ENCODE measurements around the gene FGF2.
"Not testable (repeated sequence)": the region's sequence is repeated elsewhere in the genome, so short reads cannot be mapped to it uniquely, and the experiment has no call there.

Gene FGF2

DNA sequence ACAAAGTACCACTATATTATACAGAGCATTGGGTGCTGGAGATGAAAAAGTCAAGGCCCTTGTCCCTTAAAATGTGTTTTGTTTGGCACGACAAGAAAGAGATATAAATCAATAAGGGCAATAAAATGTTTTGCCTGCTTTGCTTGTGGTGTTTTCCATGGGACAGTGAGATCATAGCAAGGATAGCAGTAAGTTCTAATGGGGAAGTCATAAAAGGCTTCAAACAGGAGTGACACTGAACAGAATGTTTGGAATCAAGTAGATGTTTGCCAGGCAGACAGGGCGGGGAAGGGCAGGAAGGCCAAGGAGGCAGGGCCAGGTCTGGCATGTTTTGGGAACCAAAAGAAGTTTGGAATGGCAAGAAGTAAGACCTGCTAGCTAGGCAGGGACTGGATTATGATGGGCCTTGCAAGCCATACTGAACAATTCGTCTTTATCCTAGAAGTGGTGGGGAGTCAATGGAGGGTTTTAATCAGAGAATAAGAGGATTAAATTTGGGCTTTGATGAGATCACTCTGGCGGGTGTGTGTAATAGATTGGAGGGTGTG is 16.4 kb downstream of the FGF2 start:
- DNase-seq (ENCODE audit: extremely low spot score, insufficient read length, low read depth): no peak
- FAIRE-seq: no peak

DNA sequence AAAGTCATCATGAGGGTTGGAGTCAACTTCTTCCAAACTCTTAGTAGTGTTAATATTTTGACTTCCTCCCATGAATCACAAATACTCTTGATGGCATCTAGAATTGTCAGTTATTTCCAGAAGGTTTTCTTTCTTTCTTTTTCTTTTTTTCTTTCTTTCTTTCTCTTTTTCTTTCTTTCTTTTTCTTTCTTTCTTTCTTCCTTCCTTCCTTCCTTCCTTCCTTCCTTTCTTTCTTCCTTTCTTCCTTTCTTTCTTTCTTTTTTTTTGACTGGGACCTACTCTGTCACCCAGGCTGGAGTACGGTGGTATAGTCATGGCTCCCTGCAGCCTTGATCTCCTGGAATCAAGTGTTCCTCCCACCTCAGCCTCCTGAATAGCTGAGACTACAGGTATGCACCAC is 17.8 kb downstream of the FGF2 start:
- not testable (repeated sequence) for DNase-seq (ENCODE audit: extremely low spot score, insufficient read length, low read depth); FAIRE-seq

DNA sequence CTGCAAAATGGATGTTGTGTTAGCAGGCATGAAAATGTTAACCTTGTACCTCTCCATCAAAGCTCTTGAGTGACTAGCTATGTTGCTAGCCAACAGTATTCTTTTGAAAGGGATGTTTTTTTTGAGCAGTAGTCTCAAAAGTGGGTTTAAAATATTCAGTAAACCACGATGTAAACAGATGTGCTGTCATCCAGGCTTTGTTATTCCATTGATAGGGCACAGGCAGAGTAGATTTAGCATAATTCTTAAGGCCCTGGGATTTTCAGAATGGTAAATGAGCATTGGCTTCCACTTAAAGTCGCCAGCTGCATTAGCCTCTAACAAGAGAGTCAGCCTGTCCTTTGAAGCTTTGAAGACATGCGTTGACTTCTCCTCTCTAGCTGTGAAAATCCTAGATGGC is 18.4 kb downstream of the FGF2 start:
- DNase-seq (ENCODE audit: extremely low spot score, insufficient read length, low read depth) (no peak), FAIRE-seq (no peak)

DNA sequence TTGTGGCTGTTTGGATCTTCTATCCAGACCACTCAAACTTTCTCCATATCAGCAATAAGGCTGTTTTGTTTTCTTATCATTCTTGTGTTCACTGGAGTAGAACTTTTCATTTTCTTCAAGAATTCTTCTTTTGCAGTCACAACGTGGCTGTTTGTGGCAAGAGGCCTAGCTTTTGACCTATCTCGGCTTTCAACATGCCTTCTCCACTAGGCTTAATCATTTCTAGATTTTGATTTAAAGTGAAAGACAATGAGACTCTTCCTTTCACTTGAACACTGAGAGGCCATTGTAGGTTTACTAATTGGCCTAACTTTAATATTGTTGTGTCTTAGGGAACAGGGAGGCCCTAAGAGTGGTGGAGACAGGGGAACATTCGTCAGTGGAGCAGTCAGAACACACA is 19.1 kb downstream of the FGF2 start:
- no peak for FAIRE-seq
- DNase-seq (ENCODE audit: extremely low spot score, insufficient read length, low read depth): no peak

DNA sequence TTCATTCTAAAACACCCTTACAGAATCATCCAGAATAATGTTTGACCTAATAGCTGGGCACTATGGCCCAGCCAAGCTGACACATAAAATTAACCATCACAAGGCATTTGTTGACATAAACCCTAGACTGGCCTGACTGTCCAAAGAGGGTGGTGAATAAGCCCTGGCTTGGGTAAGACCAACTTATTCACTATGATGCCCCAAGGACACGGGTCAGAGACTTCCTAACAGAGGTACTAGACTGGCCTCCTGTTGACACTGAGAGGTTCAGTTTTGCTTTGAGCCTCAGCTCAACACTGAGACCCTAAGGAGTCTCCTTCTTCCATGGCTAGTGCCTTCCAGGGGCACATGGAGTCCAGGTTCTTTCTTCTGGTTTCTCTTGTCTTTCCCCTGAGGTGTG is 21.3 kb downstream of the FGF2 start:
- FAIRE-seq: no peak
- DNase-seq (ENCODE audit: extremely low spot score, insufficient read length, low read depth): no peak

DNA sequence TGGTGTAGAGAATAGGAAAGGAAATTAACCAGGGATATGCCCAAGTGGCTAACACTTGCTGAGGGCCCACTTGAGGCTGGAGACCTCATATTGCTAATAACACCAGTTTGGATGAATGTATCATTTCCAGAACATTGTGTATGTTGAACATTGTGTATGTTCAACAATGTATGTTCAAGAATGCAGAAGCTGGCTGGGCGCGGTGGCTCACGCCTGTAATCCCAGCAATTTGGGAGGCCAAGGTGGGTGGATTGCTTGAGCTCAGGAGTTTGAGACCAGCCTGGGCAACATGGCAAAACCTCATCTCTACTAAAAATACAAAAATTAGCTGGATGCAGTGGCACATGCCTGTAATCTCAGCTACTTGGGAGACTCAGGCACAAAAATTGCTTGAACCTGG is 23.2 kb downstream of the FGF2 start:
- not testable (repeated sequence) for FAIRE-seq; DNase-seq (ENCODE audit: extremely low spot score, insufficient read length, low read depth)

DNA sequence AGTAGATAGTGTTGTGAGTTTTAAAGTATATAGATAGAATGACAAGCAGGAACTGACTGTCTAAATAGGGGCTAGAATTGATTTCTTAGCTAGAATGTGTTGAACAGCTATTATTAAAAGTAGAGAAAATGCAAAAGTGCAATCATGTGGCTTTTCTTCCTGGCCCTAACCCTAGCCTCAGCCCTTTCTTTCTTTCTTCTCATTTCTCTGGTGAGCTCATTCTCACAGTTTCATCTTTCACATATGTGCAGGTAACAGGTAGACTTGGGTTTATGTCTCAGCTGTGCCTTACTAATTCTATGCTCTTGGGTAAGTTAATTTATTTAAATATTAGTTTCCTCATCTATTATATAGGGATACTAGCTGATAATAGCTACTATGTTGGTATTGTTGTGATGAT is 24.9 kb downstream of the FGF2 start:
- DNase-seq (ENCODE audit: extremely low spot score, insufficient read length, low read depth) (no peak), FAIRE-seq (no peak)

DNA sequence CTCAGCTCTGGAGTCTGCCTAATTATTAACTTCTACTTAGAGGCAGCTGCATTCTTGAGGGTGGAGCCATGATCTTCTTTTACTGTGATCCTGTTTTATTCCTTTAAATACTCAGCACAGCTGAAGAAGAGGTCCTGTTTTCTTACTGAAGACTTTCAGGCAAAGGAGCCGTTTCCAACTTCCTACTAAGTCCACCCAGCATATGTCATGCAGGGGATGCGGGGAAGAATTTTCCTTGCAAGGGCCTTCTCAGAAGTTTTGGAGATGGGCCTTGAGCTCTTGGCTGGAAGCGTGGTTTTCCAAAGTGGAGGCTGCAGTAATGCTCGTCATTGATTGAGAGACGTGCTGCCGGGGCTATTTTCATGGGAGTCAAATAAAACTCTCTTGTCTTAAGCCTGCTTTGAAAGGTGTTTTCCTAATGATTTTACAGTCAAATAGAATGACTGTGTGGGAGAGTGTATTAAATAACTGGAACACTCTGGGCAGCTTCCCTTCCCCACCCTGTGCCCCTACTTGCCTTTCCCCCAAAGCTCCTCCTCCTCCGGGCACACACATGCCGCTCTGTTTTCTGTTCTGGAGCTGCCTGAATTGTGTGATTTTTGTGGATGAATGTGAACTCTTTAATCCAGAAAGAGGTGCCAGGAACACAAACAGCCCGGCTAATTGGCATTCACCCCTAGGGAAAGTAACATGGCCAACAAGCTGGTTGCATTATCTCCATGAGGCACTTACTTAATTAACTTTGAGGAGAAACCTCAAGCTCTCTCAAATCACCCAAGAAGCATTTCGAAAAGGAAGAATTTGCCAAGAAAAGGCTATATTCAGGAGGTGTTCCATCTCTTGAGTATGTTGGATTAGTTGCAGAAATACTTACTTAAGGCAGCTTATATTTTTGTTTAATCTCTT is 28.1 kb downstream of the FGF2 start:
- FAIRE-seq (no peak), DNase-seq (ENCODE audit: extremely low spot score, insufficient read length, low read depth) (no peak)

DNA sequence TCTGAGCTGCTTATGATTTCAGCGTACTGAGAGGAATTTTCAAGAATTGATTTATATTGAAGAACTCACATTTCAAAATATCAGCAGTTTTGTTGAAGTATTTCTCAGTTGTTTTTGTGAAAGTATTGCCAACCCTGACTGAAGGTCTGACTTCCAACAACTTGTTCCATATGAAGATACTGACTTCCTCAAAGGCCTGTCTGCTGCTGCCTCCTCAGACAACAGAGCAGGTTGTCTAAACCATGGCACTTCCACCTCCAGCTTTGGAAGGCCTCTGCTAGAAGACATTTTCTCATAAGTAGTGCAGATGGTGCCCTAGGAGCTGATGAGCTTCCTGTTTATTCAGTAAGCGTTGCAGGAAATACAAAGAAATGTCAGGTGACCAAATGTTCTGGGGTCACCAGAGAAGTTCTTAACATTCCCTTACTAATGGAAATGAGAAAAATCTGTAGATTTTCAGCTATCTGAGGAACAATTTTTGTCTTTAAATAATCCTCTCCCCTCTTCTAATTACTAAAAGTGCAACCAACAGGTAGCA is 28.8 kb downstream of the FGF2 start:
- no peak for FAIRE-seq

DNA sequence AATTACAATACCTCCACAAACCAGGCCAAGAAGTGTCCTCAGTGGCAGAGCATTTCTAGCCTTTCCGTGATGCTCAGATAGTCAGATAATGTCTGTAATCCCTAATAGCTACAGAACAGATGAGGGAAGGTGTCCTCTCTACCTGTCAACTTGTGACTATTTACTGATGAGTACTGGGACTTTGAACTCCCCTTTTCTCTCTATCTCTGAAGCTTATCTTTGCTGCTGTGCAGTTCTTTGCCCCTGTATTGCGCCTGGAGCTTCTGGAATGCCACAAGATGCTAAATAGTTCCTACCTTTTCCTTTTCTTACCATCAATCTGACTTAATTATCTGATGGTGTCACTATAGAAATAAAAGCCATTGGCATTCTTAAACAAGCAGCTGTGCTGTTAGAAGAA is 30.5 kb downstream of the FGF2 start:
- FAIRE-seq: no peak

More for the DNA sequence above, 28.8 kb downstream of the FGF2 start:
- no peak for DNase-seq (ENCODE audit: extremely low spot score, insufficient read length, low read depth)

DNA sequence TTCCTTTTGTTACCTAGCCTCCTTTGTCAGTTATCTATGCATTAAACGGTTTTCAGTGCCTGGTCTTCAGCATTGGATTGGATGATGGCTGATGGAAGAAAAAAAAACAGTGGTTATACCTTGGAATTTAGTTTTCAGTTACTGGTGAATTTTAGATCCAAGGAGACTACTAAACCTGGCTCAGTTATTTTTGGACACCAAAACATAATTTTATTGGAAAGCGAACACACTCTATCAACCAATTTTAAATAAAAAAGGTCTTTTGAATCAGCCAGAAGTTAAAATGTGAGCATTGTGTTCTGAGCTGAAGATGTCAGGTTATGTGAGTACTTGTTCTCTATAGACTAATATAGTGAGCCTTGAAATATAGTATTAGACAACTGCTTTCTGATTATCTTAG is 32.1 kb downstream of the FGF2 start:
- FAIRE-seq (no peak), DNase-seq (ENCODE audit: extremely low spot score, insufficient read length, low read depth) (no peak)

More for the DNA sequence above, 30.5 kb downstream of the FGF2 start:
- DNase-seq (ENCODE audit: extremely low spot score, insufficient read length, low read depth): no peak

DNA sequence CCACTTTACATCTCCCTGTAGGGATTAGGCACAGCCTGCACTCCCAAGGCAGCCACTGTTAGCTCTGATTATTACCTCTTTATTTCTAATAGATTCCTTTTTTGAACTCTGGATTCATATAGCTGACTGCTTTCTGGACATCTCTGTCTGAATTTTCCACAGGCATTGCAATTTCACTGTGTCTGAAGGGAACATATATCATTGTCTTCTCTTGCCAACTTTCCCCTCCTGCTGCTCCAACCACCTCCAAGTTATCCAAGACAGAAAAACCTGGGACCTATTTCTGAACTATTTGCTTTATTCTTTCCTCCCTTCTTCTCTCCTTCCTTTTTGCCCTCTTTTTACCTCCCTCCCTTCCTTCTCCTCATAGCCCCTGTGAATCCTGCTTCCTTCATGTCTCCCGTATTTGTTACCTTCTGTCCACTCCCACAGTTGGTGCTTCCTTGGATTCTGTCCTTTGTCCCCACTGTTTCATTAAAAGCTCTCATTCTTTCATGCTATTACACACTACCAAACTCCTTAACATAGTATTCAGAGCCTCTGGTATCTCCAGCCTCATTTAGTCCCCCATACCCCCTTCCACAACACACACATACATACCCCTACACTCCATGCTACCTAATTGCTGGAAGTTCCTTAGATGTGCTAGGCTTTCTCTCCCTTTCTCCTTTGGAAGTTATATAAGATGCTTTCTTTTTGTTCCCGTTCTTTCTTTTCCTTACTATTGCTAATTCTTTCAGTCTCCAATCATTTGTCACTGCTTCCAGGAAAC is 34.7 kb downstream of the FGF2 start:
- DNase-seq (ENCODE audit: extremely low spot score, insufficient read length, low read depth) (no peak), FAIRE-seq (no peak)

DNA sequence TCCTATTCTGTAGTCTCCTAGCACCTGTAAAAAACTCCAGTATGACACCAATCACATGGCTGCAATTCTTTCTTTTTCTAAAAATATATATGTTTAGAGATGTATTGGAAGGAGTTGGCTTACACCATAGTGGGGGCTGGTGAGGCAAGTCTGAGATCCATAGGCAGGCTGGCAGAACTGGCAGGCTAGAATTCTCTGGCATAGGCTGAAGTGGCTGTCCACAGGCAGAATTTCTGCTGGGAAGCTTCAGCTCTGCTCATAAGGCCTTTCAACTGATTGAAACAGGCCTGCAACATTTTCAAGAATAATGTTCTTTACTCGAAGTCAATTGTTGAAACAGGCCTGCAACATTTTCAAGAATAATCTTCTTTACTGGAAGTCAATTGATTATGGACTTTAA is 37.0 kb downstream of the FGF2 start:
- DNase-seq (ENCODE audit: extremely low spot score, insufficient read length, low read depth) (no peak), FAIRE-seq (no peak)

DNA sequence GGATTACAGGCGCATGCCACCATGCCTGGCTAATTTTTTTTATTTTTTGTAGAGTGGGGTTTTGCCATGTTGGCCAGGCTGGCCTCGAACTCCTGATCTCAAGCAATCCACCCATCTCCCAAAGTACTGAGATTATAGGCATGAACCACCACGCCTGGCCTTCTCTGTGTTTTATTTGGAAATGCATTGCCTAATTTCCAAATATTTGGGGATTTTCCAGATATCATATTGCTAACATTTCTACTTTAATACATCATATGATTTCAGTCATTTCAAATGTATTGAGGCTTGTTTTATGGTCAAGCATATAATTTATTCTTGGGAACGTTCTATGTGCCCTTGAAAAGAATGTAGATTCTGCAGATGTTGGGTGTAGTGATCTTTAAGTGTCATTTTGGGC is 38.8 kb downstream of the FGF2 start:
- FAIRE-seq (no peak), DNase-seq (ENCODE audit: extremely low spot score, insufficient read length, low read depth) (no peak)

DNA sequence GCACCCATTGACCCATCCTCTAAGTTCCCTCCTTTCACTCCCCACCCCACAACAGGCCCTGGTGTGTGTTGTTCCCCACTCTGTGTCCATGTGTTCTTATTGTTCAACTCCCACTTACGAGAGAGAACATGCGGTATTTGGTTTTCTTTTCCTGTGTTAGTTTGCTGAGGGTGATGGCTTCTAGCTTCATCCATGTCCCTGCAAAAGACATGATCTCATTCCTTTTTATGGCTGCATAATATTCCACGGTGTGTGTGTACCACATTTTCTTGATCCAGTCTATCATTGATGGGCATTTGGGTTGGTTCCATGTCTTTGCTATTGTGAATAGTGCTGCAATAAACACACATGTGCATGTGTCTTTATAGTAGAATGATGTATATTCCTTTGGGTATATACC is 41.6 kb downstream of the FGF2 start:
- not testable (repeated sequence) for DNase-seq (ENCODE audit: extremely low spot score, insufficient read length, low read depth); FAIRE-seq

DNA sequence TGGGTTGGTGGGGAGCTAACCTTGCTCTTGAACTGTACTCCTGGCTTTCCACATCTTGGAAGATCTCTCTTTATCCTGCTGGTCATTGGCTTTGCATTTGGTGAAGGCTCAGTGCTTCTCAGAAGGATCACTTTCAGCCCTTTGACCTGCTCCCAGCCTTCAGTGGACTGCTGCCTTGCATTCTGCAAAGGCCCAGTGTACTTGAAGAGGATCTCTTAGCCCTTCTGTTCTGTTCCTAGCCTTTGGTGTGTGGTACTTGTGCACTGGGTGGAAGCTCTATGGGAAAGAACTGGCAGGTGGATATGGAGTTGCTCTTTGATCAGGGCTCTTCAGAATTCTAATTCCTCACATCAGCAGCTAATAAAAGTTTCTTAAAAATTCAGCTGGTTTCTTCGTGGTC is 46.5 kb downstream of the FGF2 start:
- DNase-seq (ENCODE audit: extremely low spot score, insufficient read length, low read depth): no peak

DNA sequence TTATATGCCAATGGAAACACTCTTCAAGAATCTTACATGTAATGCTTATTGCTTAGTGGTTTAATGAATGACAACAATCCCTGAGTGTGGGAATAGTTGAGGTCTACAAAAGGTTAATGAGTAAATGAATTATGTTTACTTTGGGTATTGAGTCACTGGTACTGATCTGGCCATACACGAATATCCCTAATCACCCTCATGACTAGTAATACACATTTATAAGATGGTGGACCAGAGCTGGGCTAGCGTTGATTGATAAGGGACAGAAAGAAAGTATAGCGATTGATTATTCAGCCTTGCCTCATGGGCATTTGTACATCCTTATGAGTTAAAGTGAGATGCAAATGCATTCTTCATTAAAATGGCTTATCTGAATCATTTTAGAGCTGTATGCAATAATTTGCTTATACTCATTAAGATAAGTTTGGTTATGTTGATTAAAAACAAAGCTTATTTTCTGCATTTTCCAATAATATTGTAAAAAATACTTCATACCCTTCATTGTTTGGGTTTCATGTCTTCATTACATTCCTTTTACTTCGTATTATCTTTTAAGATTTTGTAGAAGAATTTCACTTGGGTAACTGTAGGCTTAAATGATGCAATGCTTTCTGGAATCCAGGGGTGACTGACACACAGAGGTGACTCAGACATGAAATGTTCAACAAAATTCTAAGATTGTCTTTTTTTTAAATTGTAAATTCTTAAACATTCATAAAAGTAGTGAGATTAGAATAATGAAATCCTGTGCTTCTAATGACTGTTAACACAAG is 47.4 kb downstream of the FGF2 start:
- DNase-seq (ENCODE audit: extremely low spot score, insufficient read length, low read depth): no peak
- no peak for FAIRE-seq

More for the DNA sequence above, 46.5 kb downstream of the FGF2 start:
- FAIRE-seq: no peak

DNA sequence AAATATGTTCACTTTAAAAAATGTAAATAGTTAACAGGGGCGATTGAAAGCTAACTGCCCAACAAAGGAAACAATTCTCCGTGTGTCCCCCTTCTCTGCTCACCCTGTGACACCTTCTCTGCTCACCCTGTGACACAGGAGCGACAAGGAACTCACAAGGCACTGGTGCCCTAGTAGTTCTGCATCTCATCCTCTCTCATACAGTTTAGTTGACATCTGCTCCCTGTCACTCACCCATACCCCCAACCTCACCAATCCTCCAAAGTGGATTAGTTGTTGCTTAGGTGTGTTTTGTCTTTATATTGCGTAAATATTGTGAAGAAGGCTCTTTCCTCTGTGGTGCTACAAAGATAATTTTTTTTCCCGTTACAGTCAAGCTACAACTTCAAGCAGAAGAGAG is 49.3 kb downstream of the FGF2 start:
- FAIRE-seq (no peak), DNase-seq (ENCODE audit: extremely low spot score, insufficient read length, low read depth) (no peak)

DNA sequence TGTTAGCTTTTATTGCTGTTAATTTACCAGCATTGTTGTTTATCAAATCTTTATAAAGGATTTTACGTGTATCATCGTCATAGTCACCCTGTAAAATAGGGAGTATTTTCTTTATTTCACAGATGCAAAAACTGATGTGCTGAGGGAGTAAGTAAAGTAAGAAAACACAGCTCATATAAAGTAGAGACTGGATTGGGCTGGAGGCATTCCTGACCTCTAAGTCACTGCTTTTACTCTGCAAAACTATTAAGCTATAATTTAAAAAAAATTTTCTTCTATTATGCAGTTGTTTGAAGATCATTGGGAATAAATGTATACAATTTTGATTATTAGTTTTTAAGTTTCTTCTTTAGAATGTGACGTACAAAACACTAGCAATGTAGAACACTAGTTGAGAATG is 49.8 kb downstream of the FGF2 start:
- FAIRE-seq (no peak), DNase-seq (ENCODE audit: extremely low spot score, insufficient read length, low read depth) (no peak)

DNA sequence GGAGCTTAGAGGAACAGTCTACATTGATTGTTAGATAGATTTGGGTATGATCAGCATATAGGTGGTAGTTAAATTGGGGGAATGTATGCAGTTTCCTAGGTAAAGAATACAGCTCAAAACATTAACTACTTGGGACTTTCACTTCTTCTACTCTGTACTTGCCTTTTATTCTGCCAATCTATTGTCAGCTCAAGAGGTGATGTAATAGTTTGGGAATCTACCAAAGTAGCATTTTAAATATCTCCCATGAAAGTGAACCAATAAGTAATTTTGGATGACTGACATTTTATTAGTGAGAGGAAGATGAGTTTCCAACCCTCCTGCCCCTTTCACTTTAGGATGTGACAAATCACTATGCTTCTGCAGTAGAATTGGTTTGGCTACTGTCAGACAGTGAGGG is 52.4 kb downstream of the FGF2 start:
- FAIRE-seq: no peak
- DNase-seq (ENCODE audit: extremely low spot score, insufficient read length, low read depth): no peak
